Measurements from ENCODE around the gene NALCN.

GRCh38 chr13:101390461-101390860, 25.8 kb downstream of the NALCN start:
- TF ChIP-seq CTCF (IDR thresholded peaks at IDR 0.05; ENCODE audit: insufficient read depth, low read length, poor library complexity, severe bottlenecking) (no peak), EZH2phosphoT487 (conservative IDR thresholded peaks at IDR 0.05; ENCODE audit: low read length) (no peak)

Data from SU-DHL-6 (cell line).